Measurements from ENCODE around the gene VAT1L. TPM values are rescaled to one million over a fixed set of nuclear protein-coding genes. Genes with fewer than 3 reads are reported as not detected.

Gene VAT1L
- total RNA-seq, 1 experiment from 2014 or later = 0.10 TPM

DNA sequence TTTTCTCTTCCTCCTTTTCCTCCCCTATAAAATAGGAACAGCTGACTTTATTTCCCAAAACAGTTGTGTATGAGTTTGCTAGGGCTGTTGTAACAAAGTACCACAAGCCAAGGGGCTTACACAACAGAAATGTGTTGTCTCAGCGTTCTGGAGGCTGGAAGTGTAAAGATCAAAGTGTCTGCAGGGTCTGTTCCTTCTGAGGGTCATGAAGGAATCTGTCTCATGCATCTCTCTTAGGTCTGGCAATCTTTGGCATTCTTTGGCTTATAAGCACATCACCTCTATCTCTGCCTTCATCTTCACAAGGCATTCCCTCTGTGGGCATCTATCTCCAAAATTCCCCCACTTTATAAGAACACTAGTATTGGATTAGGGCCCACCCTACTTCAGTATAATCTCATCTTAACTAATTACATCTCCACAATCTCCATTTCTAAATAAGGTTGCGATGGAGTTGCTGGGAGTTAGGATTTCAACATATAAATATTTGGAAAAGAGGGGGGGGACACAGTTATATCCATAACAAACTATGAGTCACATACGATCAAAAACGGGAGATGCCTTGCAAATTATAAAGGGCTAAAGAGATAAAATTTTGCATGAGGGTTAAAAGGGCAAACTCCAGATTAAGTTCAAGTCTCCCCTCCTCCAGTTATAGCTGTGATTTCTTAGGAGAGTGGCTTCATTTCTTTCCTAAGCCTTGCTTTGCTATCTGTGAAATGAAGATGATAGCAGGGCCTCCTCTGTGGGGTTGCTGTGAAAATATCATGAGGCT, 109.7 kb downstream of the VAT1L start:
- Histone ChIP-seq H2AFZ (ENCODE audit: low read depth, low read length, poor library complexity, severe bottlenecking) (no peak overlapping the region), H4K20me1 (ENCODE audit: insufficient read depth) (no peaks in the 10 kb centered on the region), H3K79me2 (ENCODE audit: insufficient read depth, low read length) (no peaks in the 10 kb centered on the region), H3K9me3 (ENCODE audit: control insufficient read depth in 1 of 2, insufficient read depth in 1 of 2, low read depth in 1 of 2, low read length in 2 of 2) (no peaks in the 10 kb centered on the region), H3K36me3 (ENCODE audit: control insufficient read depth in 1 of 2, insufficient read depth in 2 of 2, low read length in 2 of 2) (no peaks in the 10 kb centered on the region), H3K27ac (ENCODE audit: low read depth, low read length) (no peak overlapping the region), H3K27me3 (ENCODE audit: insufficient read depth, low read length) (peaks cover 32% of the 10 kb centered on the region; the same call in 1 of the 2 replicates), H3K4me3 (replicated peaks in 1 of 2; ENCODE audit: low read depth in 1 of 2, low read length in 2 of 2) (no peak overlapping the region), H3K4me1 (ENCODE audit: control insufficient read depth in 1 of 2, insufficient read depth in 2 of 2, low read length in 2 of 2) (no peaks in the 10 kb centered on the region), H3K4me2 (ENCODE audit: low read length) (no peak overlapping the region), H3K9me2 (ENCODE audit: insufficient read depth) (no peaks in the 10 kb centered on the region), H3K9ac (ENCODE audit: low read length) (no peak overlapping the region)
- CTCF ChIA-PET = no interaction called here
- POLR2A ChIA-PET = no interaction called here
- TF ChIP-seq EGR1 (IDR thresholded peaks at IDR 0.05; ENCODE audit: low read depth) = no peak
- no peak for TF ChIP-seq POLR2AphosphoS5 (IDR thresholded peaks at IDR 0.05; ENCODE audit: low read depth, low read length)
- no peak for TF ChIP-seq CEBPB (IDR thresholded peaks at IDR 0.05; ENCODE audit: low read depth)
- TF ChIP-seq, protein P1, sequence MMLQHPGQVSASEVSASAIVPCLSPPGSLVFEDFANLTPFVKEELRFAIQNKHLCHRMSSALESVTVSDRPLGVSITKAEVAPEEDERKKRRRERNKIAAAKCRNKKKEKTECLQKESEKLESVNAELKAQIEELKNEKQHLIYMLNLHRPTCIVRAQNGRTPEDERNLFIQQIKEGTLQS (IDR thresholded peaks at IDR 0.05) = no peak
- TF ChIP-seq RAD21 (IDR thresholded peaks at IDR 0.05; ENCODE audit: low read depth) = no peak
- no peak for TF ChIP-seq JUND (IDR thresholded peaks at IDR 0.05)
- TF ChIP-seq EZH2phosphoT487 (IDR thresholded peaks at IDR 0.05; ENCODE audit: borderline replicate concordance) = no peak
- no peak for TF ChIP-seq TCF7L2 (IDR thresholded peaks at IDR 0.05; ENCODE audit: borderline replicate concordance, extremely low read depth, insufficient read depth, insufficient read length)
- TF ChIP-seq SIN3A (IDR thresholded peaks at IDR 0.05; ENCODE audit: low read depth) = no peak
- TF ChIP-seq YY1 (IDR thresholded peaks at IDR 0.05; ENCODE audit: extremely low read depth, insufficient replicate concordance, low read depth, low read length) = no peak
- TF ChIP-seq ZFX (IDR thresholded peaks at IDR 0.05) = no peak
- TF ChIP-seq, protein P2, sequence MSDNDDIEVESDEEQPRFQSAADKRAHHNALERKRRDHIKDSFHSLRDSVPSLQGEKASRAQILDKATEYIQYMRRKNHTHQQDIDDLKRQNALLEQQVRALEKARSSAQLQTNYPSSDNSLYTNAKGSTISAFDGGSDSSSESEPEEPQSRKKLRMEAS (IDR thresholded peaks at IDR 0.05) = no peak
- TF ChIP-seq, protein P3, sequence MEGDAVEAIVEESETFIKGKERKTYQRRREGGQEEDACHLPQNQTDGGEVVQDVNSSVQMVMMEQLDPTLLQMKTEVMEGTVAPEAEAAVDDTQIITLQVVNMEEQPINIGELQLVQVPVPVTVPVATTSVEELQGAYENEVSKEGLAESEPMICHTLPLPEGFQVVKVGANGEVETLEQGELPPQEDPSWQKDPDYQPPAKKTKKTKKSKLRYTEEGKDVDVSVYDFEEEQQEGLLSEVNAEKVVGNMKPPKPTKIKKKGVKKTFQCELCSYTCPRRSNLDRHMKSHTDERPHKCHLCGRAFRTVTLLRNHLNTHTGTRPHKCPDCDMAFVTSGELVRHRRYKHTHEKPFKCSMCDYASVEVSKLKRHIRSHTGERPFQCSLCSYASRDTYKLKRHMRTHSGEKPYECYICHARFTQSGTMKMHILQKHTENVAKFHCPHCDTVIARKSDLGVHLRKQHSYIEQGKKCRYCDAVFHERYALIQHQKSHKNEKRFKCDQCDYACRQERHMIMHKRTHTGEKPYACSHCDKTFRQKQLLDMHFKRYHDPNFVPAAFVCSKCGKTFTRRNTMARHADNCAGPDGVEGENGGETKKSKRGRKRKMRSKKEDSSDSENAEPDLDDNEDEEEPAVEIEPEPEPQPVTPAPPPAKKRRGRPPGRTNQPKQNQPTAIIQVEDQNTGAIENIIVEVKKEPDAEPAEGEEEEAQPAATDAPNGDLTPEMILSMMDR (IDR thresholded peaks at IDR 0.05 in 2 of 3, conservative IDR thresholded peaks at IDR 0.05 in 1 of 3; ENCODE audit: borderline replicate concordance in 1 of 3, insufficient read depth in 1 of 3, low read depth in 2 of 3, low read length in 2 of 3) = no peak
- intact Hi-C loops (cut with micrococcal nuclease) = no loop called here
- no peak for DNase-seq (ENCODE audit: low read depth, low spot score)
- BruUV-seq (replicated peaks) = no TSS peak
- no peak for ATAC-seq
- RAD21 ChIA-PET (ENCODE audit: low non-redundant PET in 1 of 2, low total read pairs in 2 of 2, uncharacterized antibody in 2 of 2, unreplicated experiment in 2 of 2) = no interaction called here
